ENCODE data around the gene CHAMP1.

Gene CHAMP1

GRCh38 chr13:114309086-114309485 lies 5.2 kb upstream of the CHAMP1 start:
- TF ChIP-seq CREB5 (CRISPR knock-in tag; IDR thresholded peaks at IDR 0.05; ENCODE audit: low read depth) (no peak), ISL1 (CRISPR knock-in tag; IDR thresholded peaks at IDR 0.05) (no peak), ESRRG (CRISPR knock-in tag; IDR thresholded peaks at IDR 0.05) (no peak), GLIS3 (CRISPR knock-in tag; IDR thresholded peaks at IDR 0.05) (no peak), BACH2 (CRISPR knock-in tag; IDR thresholded peaks at IDR 0.05; ENCODE audit: borderline replicate concordance) (no peak), SNAI2 (CRISPR knock-in tag; IDR thresholded peaks at IDR 0.05) (no peak), CSDC2 (CRISPR knock-in tag; IDR thresholded peaks at IDR 0.05) (no peak), TOX (CRISPR knock-in tag; IDR thresholded peaks at IDR 0.05; ENCODE audit: borderline replicate concordance) (no peak), OSR1 (CRISPR knock-in tag; IDR thresholded peaks at IDR 0.05) (no peak), CSRNP3 (CRISPR knock-in tag; IDR thresholded peaks at IDR 0.05) (no peak), POU6F1 (CRISPR knock-in tag; IDR thresholded peaks at IDR 0.05; ENCODE audit: borderline replicate concordance, low read depth) (no peak), TCF4 (CRISPR knock-in tag; IDR thresholded peaks at IDR 0.05; ENCODE audit: borderline replicate concordance) (no peak), RARB (CRISPR knock-in tag; IDR thresholded peaks at IDR 0.05) (no peak)
- ATAC-seq: no peak

GRCh38 chr13:114309806-114310410 lies 4.4 kb upstream of the CHAMP1 start:
- no peak for TF ChIP-seq PATZ1 (CRISPR knock-in tag; IDR thresholded peaks at IDR 0.05; ENCODE audit: borderline replicate concordance)
- no peak for ATAC-seq

GRCh38 chr13:114310956-114311355 lies 3.3 kb upstream of the CHAMP1 start:
- TF ChIP-seq TCF4 (CRISPR knock-in tag; IDR thresholded peaks at IDR 0.05; ENCODE audit: borderline replicate concordance): no peak
- no peak for TF ChIP-seq SNAI2 (CRISPR knock-in tag; IDR thresholded peaks at IDR 0.05)
- no peak for TF ChIP-seq CSDC2 (CRISPR knock-in tag; IDR thresholded peaks at IDR 0.05)
- no peak for TF ChIP-seq TOX (CRISPR knock-in tag; IDR thresholded peaks at IDR 0.05; ENCODE audit: borderline replicate concordance)
- no peak for TF ChIP-seq GLIS3 (CRISPR knock-in tag; IDR thresholded peaks at IDR 0.05)
- no peak for TF ChIP-seq ZNF565 (CRISPR knock-in tag; conservative IDR thresholded peaks at IDR 0.05; ENCODE audit: low read depth)
- no peak for TF ChIP-seq PPARA (CRISPR knock-in tag; IDR thresholded peaks at IDR 0.05; ENCODE audit: borderline replicate concordance)
- TF ChIP-seq CREB5 (CRISPR knock-in tag; IDR thresholded peaks at IDR 0.05; ENCODE audit: low read depth): no peak
- ATAC-seq: no peak

GRCh38 chr13:114311387-114311786 lies 2.9 kb upstream of the CHAMP1 start:
- no peak for ATAC-seq
- TF ChIP-seq BACH2 (CRISPR knock-in tag; IDR thresholded peaks at IDR 0.05; ENCODE audit: borderline replicate concordance): no peak
- no peak for TF ChIP-seq TSHZ2 (CRISPR knock-in tag; IDR thresholded peaks at IDR 0.05)
- TF ChIP-seq POU6F1 (CRISPR knock-in tag; IDR thresholded peaks at IDR 0.05; ENCODE audit: borderline replicate concordance, low read depth): no peak
- TF ChIP-seq ARNTL (CRISPR knock-in tag; IDR thresholded peaks at IDR 0.05; ENCODE audit: borderline replicate concordance, low read depth): no peak
- no peak for TF ChIP-seq ZNF565 (CRISPR knock-in tag; conservative IDR thresholded peaks at IDR 0.05; ENCODE audit: low read depth)
- TF ChIP-seq TCF4 (CRISPR knock-in tag; IDR thresholded peaks at IDR 0.05; ENCODE audit: borderline replicate concordance): no peak
- no peak for TF ChIP-seq RARB (CRISPR knock-in tag; IDR thresholded peaks at IDR 0.05)
- no peak for TF ChIP-seq ZC3H10 (CRISPR knock-in tag; IDR thresholded peaks at IDR 0.05)
- no peak for TF ChIP-seq PATZ1 (CRISPR knock-in tag; IDR thresholded peaks at IDR 0.05; ENCODE audit: borderline replicate concordance)
- no peak for TF ChIP-seq ZNF70 (CRISPR knock-in tag; IDR thresholded peaks at IDR 0.05)
- TF ChIP-seq CSDC2 (CRISPR knock-in tag; IDR thresholded peaks at IDR 0.05): no peak
